HG03565 (cell line): ENCODE measurements around the gene POU3F1.

Experiments
- ATAC-seq: cut with Tn5 transposase; IDR thresholded peaks from one replicate; pipeline ENCODE4 v1.9.1; 2021; ENCODE audit warnings: mild to moderate bottlenecking, moderate library complexity; ENCODE audit not compliant: unreplicated experiment

Gene POU3F1

DNA sequence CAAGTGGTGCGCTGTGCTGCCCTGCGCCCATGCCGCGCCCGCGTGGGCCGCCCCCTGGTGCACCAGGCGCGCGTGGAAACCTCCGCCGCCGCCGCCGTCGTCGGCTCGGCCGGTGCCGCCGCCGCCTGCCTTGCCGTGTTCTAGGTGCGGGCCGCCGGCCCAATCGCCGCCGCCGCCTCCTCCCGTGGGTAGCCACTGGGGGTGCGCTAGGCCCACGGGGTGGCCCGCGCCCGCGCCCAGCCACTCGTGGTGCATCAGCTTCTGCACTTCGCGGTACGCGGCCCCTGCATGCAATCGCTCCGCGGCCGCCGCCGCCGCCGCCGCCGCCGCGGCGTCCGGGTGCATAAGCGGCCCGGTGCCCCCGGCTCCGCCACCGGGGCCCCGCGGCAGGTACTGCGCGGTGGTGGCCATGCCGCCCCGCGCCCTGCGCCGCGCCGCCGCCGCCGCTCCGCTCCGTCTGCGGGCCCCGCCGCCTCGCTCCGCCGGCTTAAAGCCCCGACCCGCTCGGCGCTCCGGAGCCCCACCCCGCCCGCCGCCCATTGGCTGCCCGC, at the start of gene POU3F1:
Gene POU3F1 (minus strand): TSS at position 461 of the 551 bp plus-strand sequence. CDS start 50 bp downstream, at position 411.
- no peak for ATAC-seq

GRCh38 chr1:38095454-38095931, 48.9 kb upstream of the POU3F1 start:
- ATAC-seq: no peak

- ATAC-seq: no peak
These were observed 48.2 kb upstream of the POU3F1 start for GRCh38 chr1:38094711-38095290.

DNA sequence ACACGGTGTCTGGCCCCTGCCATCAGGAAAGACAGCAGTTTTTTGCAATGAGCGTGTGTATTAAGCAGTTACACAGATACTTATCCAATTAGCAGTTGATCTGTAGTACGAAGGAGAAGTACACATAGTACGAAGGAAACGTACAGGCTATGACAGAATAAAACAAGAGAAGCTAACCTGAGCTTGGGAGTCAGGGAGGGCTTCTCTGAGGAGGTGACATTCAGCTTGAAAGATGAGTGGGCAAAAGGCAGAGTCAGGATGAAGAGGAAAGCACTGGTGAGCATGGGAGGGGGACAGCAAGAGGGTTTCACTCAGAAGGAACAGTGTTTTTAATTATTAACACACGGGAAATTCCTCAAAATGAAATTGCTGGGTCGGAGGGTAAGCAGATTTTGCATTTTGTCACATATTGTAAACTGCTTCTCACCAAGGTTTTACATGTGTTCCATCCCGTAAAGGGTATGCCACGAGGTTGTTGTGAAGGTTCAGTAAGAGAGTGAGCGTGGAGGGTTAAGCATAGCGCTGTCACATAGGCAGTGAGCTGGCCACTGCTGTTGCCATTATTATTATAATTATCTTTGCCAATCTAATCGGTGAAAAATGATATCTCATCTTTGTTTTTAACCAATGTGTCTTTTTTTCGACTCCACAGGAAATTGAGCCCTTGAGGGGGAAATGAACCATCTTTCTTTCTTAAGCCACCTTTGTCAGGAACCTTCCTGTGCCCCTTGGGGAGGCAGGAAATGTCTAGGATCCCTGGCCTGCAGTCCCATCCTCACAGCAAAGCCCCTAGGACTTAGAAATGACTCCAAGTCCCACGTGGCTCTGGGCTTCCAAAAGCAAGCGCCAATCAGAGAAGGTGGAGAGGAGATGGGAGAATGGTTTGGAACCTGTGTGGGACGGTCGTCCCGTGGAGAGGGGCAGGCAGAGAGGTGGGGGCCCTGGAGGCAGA, 47.3 kb upstream of the POU3F1 start:
- no peak for ATAC-seq

GRCh38 chr1:38092256-38092655, 45.7 kb upstream of the POU3F1 start:
- no peak for ATAC-seq

- no peak for ATAC-seq
These were observed 44.2 kb upstream of the POU3F1 start for GRCh38 chr1:38090796-38091195.

GRCh38 chr1:38089712-38090360, 43.2 kb upstream of the POU3F1 start:
- no peak for ATAC-seq

- ATAC-seq: no peak
These were observed 42.2 kb upstream of the POU3F1 start for GRCh38 chr1:38088791-38089190.

GRCh38 chr1:38088366-38088765, 41.8 kb upstream of the POU3F1 start:
- no peak for ATAC-seq

DNA sequence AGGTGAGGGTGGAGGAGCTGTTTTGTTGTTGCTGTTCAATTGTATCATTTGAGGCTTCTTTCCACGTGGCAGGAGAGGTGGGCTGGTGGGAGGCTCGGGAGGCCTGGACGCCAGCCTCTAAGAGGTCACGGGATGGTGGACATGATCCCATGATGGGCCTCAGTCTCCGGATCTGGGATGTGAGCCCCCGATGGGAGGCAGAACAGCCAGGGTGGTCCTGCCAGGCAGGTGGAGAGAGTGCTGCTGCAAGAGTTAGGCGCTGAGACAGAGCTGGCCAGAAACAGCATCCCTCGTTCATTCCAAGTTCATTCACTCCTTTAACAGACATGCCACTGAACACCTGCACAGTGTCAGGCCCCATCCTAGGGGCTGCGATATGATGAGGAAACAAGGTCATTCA, 41.1 kb upstream of the POU3F1 start:
- no peak for ATAC-seq

DNA sequence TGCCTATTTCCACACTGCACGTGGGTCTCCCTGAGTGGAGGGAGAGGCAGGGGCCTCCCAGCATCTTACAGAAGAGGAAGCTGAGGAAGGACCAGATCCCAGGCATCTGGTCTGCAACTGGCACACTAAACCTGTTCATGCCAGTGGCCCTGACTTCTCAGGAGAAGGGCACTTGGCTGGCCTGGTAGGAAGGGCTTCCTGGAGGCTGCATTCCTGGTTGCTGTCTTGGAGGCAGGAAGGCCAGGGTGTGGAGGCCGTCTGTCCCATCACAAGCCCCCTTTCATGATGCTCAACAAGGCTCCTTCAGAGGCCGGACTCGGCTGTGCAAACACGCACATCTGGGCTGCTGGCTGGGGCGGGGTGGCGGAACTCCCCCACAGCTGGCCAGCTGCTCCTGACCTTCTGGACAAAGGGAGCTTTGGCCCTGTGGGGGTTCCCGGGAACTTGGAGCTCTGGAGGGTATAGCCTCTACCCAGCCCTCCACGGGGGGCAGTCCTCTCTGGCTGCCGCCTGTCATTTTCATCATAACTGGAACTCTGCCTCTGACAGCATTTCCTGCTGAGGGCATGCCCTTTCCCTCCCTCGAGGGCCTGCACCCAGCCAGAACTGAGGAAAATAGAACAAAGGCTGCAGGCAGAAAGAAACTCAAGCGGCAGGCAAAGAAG, 39.2 kb upstream of the POU3F1 start:
- ATAC-seq: no peak

- ATAC-seq: no peak
These were observed 38.1 kb upstream of the POU3F1 start for GRCh38 chr1:38084700-38085099.

DNA sequence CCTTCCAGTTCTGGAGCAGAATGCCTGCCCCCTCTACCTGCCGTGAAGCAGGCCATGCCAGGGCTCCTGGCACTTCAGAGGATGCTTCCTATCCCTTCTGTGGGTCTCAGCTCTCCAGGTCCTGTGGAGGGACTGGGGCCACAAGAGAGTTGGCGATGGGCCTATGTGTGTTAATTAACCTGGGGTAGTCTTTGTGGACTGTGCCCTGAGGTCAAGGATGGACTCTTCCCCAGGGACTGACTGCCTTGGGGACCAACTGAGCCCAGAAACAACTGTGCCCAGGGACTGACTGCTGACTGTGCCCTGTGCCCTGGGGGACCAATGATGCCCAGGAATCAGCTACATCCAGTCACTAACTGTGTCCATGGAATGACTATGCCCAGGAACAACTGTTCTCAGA, 37.5 kb upstream of the POU3F1 start:
- ATAC-seq: no peak

DNA sequence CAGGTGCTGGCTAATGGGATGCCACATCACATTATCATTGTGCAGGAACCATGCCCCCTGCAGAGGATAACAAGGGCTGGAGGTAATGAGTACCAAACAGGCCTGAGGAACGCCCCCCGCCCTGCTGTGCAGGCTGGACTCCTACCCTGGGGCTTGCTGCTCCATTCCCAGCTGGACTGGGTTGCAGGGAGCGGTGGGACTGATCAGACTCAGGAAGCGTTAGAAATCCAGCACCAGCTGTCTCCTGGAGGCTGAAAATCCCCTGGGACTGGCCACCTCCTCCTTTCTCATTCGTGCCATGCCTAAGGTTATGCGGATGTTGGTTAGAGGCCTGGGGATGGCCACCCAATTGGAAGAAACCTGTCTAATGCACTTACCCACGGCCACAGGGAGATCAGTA, 36.9 kb upstream of the POU3F1 start:
- ATAC-seq: no peak

- ATAC-seq: no peak
These were observed 36.2 kb upstream of the POU3F1 start for GRCh38 chr1:38082769-38083263.

DNA sequence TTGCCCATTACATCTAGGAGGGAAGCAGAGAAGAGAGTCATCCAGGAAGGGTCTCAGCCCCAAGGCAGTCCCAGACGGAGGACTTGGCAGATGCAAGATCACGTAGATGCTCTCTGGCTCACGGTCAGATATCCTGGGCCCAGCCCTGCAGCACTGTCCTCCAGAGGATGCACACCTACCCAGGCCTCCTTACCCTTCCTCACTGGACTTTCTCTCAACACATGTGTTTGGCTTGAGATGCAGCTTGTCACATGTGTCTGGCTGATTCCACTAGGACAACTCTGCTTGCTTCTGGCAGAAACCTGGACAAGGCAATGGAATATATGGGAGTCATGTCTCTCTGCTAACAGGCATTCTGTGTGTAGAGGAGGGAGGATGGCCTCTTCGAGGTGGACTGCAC, 32.4 kb upstream of the POU3F1 start:
- no peak for ATAC-seq

DNA sequence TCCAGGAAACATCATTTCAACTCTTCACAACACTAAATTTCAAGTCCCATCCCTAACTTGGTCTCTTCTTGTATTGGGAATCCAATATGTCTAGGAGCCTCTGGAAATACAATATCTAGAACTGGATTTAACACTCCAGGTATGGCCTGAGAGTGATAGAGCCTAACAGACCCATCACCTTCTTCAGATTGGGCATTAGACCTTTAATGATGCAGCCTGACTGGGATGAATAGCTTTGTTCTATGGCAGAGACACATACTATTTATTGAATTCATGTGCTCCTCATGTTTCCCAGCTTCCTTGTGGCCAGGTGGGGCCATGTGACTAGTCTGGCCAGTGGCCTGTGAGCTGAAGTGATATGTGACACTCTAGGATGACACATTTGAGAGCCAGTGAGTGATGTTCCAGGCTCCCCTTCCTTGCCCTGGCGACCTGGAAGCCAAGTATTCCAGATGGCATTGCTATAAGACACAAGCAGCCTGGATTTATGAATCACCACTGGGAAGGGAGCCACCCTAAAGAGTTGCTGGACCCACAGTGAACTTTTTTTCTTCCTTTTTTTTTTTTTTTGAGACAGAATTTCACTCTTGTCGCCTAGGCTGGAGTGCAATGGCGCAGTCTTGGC, 31.0 kb upstream of the POU3F1 start:
- ATAC-seq: no peak

DNA sequence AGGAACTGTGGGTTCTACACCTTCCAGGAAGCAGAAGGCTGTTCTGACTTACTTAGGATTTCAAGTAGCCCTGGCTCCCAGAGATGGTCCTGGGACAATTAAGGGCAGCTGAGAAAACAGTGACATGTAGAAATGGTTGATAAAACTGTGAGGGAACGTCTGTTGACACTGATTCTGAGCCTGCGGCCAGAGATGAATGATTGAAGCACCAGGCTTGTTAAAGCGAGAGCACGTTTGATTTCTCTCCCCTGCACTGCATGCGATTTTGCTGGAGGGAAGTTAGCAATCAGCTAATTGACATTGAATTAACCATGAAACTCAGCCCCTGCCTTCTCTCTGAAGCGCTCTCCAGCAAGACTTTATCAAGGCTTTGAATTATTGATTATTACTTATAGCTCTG, 29.9 kb upstream of the POU3F1 start:
- ATAC-seq: no peak

DNA sequence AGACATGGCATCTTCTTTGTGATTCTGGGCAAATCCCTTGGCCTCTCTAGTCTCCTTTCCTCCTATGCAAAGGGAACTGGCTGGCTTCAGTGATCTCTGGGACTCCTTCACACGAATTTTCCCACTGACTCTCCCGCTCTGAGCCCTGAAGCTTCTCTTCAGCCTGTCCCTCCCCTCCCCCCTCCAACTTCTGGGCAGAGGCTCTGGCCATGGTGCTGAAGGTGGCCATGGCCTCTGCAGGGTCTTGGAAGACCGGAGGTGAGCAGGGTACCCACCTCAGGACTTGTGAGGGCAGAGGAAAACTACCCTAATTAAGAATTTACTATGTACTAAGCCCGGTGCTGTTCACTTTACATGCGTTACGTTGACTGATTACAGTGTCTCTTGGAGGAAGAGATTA, 29.4 kb upstream of the POU3F1 start:
- ATAC-seq: no peak

DNA sequence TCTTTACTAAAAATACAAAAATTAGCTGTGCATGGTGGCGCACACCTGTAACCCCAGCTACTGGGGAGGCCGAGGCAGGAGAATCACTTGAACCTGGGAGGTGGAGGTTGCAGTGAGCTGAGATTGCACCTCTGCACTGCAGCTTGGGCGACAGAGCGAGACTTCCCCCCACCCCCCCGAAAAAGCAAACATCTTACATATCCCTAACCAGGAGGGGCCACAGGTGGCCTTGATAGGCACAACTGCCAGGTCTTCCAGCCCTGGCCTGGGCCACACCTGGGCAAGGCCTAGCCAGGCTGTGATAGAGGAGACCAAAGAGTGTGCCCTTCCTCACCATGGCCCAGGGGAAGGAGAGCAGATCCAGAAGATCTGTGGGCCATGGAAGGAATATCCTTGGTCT, 28.6 kb upstream of the POU3F1 start:
- no peak for ATAC-seq
